GM21367 (cell line): Measurements from ENCODE around the gene MRPL27.
"Not testable (repeated sequence)": the region's sequence is repeated elsewhere in the genome, so short reads cannot be mapped to it uniquely, and the experiment has no call there.

Experiments
- ATAC-seq: cut with Tn5 transposase; IDR thresholded peaks from one replicate; pipeline ENCODE4 v1.9.1; 2021; ENCODE audit not compliant: unreplicated experiment

The MRPL27 gene

GRCh38 chr17:50347117-50347893 lies 25.7 kb downstream of the MRPL27 start:
- no peak for ATAC-seq

- peak; percentile 40 for ATAC-seq
Measured at GRCh38 chr17:50346313-50347116, 26.5 kb downstream of the MRPL27 start.

- peak; percentile 58 for ATAC-seq
Measured at GRCh38 chr17:50345432-50346312, 27.3 kb downstream of the MRPL27 start, which contains the start of gene XYLT2. Gene XYLT2, plus strand, starts transcription at chr17:50346126. Its CDS starts 15 bp downstream, at chr17:50346141.

- no peak for ATAC-seq
Measured at GRCh38 chr17:50344731-50345365, 28.1 kb downstream of the MRPL27 start.

GRCh38 chr17:50339381-50339780 lies 33.6 kb downstream of the MRPL27 start:
- no peak for ATAC-seq

- ATAC-seq, result no peak
Measured at GRCh38 chr17:50338645-50339044, 34.3 kb downstream of the MRPL27 start.

GRCh38 chr17:50337956-50338355 lies 35.0 kb downstream of the MRPL27 start:
- ATAC-seq, result no peak

GRCh38 chr17:50333291-50334057 lies 39.5 kb downstream of the MRPL27 start:
- ATAC-seq, result not testable (repeated sequence)

GRCh38 chr17:50332196-50332595 lies 40.8 kb downstream of the MRPL27 start:
- ATAC-seq, result no peak

- no peak for ATAC-seq
Measured at GRCh38 chr17:50331085-50331791, 41.7 kb downstream of the MRPL27 start.

- ATAC-seq, result no peak
Measured at GRCh38 chr17:50330151-50330775, 42.7 kb downstream of the MRPL27 start.

GRCh38 chr17:50329716-50330115 lies 43.3 kb downstream of the MRPL27 start:
- no peak for ATAC-seq

GRCh38 chr17:50328363-50329325 lies 44.3 kb downstream of the MRPL27 start:
- no peak for ATAC-seq

GRCh38 chr17:50326831-50327364 lies 46.1 kb downstream of the MRPL27 start:
- ATAC-seq, result no peak

GRCh38 chr17:50325906-50326305 lies 47.1 kb downstream of the MRPL27 start:
- no peak for ATAC-seq

GRCh38 chr17:50323060-50323459 lies 49.9 kb downstream of the MRPL27 start:
- no peak for ATAC-seq

- ATAC-seq, result no peak
Measured at GRCh38 chr17:50322271-50322670, 50.7 kb downstream of the MRPL27 start.
